Endothelial cell of umbilical vein (primary cell): Measurements from ENCODE around the gene LLPH. TPM values are rescaled to one million over a fixed set of nuclear protein-coding genes. Genes with fewer than 3 reads are reported as not detected.

Source experiments
- BruUV-seq: library from RNA; stranded (reverse); fragments of 400-500 nt; replicated peaks from 2 replicates; lab custom pipeline; 2021; lab: Mats Ljungman, UMichigan
- CTCF ChIA-PET: fragments of 300-600, 350-600 bp; sonication (Branson Sonifier 250); formaldehyde crosslinking; loops from one replicate; lab custom pipeline; 2021; ENCODE audit warnings: antibody characterized with exemption, inconsistent platforms; lab: Charles Lee
- POLR2A ChIA-PET: fragments of 300-600, 350-600 bp; sonication (Branson Sonifier 250); formaldehyde crosslinking; loops from one replicate; lab custom pipeline; 2021; ENCODE audit warnings: antibody characterized with exemption, inconsistent platforms; lab: Charles Lee
- DNase-seq: peaks from one replicate; pipeline ENCODE4 v3.0.0-alpha.2; 2011; ENCODE audit warnings: low read depth, low spot score
- FAIRE-seq: peaks from 2 replicates; lab custom pipeline; 2011; peaks lifted over from hg19 to GRCh38; lab: Jason Lieb, UNC
- H2AFZ ChIP-seq: 2 replicates; pipeline ENCODE4 v1.6.0; 2012; ENCODE audit warnings: low read depth, low read length, control low read depth, inconsistent platforms
- H3K27ac ChIP-seq: 2 replicates; pipeline ENCODE4 v1.5.1; 2011; ENCODE audit warnings: low read depth, mild to moderate bottlenecking, control low read depth, low read length, moderate library complexity; ENCODE audit not compliant: insufficient read depth
- H3K27me3 ChIP-seq, 2 experiments: 2 replicates each; pipeline versions ENCODE4 v1.6.0 to v1.6.1; 2011; ENCODE audit warnings: low read length in 2 of 2, mixed read lengths in 1 of 2; ENCODE audit not compliant: control insufficient read depth in 2 of 2, insufficient read depth in 2 of 2
- H3K36me3 ChIP-seq, 2 experiments: 2 replicates in 1 of 2; 3 replicates in 1 of 2; pipeline ENCODE4 v1.5.1; 2011; ENCODE audit warnings: low read length in 2 of 2, mild to moderate bottlenecking in 1 of 2, moderate library complexity in 1 of 2; ENCODE audit not compliant: control insufficient read depth in 2 of 2, insufficient read depth in 2 of 2; ENCODE audit errors: extremely low read depth in 1 of 2
- H3K4me1 ChIP-seq: 3 replicates; pipeline ENCODE4 v1.5.1; 2011; ENCODE audit warnings: mild to moderate bottlenecking, low read length; ENCODE audit not compliant: control insufficient read depth, insufficient read depth; ENCODE audit errors: extremely low read depth
- H3K4me2 ChIP-seq: 2 replicates; pipeline ENCODE4 v1.6.1; 2011; ENCODE audit warnings: low read length, control low read depth, mixed read lengths; ENCODE audit not compliant: insufficient read depth
- H3K4me3 ChIP-seq, 3 experiments: fragments of 200-600 bp in 1 of 3; sonication (generic), shearing (Covaris generic) in 1 of 3; replicated peaks in 1 of 3; 2 replicates each; pipeline ENCODE4 v1.5.1; 2011 to 2016; ENCODE audit warnings: control low read depth in 3 of 3, low read length in 3 of 3, mild to moderate bottlenecking in 2 of 3, inconsistent platforms in 1 of 3, low read depth in 1 of 3, moderate library complexity in 1 of 3; ENCODE audit not compliant: insufficient read depth in 1 of 3
- H3K79me2 ChIP-seq: 2 replicates; pipeline ENCODE4 v1.6.0; 2012; ENCODE audit warnings: low read length, inconsistent platforms; ENCODE audit not compliant: control insufficient read depth, insufficient read depth
- H3K9ac ChIP-seq: replicated peaks from 2 replicates; pipeline ENCODE3; 2011; ENCODE audit warnings: low read length, control low read depth; ENCODE audit not compliant: insufficient read depth; ENCODE audit errors: extremely low read depth
- H3K9me1 ChIP-seq: replicated peaks from 3 replicates; pipeline ENCODE4 v1.6.0; 2011; ENCODE audit warnings: mild to moderate bottlenecking, low read length; ENCODE audit not compliant: control insufficient read depth, insufficient read depth; ENCODE audit errors: extremely low read depth
- H3K9me3 ChIP-seq: replicated peaks from 2 replicates; pipeline ENCODE4 v1.5.1; 2012; ENCODE audit warnings: low read length, inconsistent platforms; ENCODE audit not compliant: control insufficient read depth, insufficient read depth
- H4K20me1 ChIP-seq: replicated peaks from 2 replicates; pipeline ENCODE3; 2011; ENCODE audit warnings: mild to moderate bottlenecking, low read length; ENCODE audit not compliant: control insufficient read depth, insufficient read depth; ENCODE audit errors: extremely low read depth
- CTCF ChIP-seq, 2 donors: IDR thresholded peaks; 1 replicate in 1 of 2; 2 replicates in 1 of 2; pipeline ENCODE4 v1.5.1; 2011; ENCODE audit warnings: low read length in 2 of 2, mild to moderate bottlenecking in 2 of 2, moderate library complexity in 2 of 2, control low read depth in 1 of 2, inconsistent platforms in 1 of 2, low read depth in 1 of 2; ENCODE audit not compliant: insufficient read depth in 1 of 2; ENCODE audit errors: extremely low read depth in 1 of 2
- EZH2 ChIP-seq: IDR thresholded peaks from 2 replicates; pipeline ENCODE4 v1.6.1; 2012; ENCODE audit warnings: borderline replicate concordance, low read depth, mild to moderate bottlenecking, moderate library complexity, low read length, inconsistent platforms; ENCODE audit not compliant: severe bottlenecking
- FOS ChIP-seq: IDR thresholded peaks from 2 replicates; pipeline ENCODE4 v1.6.1; 2011; ENCODE audit warnings: mild to moderate bottlenecking, low read length, moderate library complexity, borderline replicate concordance; ENCODE audit not compliant: insufficient read depth
- GATA2 ChIP-seq: IDR thresholded peaks from 2 replicates; pipeline ENCODE4 v1.7.0; 2011; ENCODE audit warnings: low read depth, mild to moderate bottlenecking, moderate library complexity, mixed read lengths, low read length; ENCODE audit not compliant: insufficient read length, insufficient read depth
- JUN ChIP-seq: IDR thresholded peaks from 2 replicates; pipeline ENCODE4 v1.6.1; 2011; ENCODE audit warnings: borderline replicate concordance, low read depth; ENCODE audit not compliant: insufficient read length, insufficient read depth
- MAX ChIP-seq: IDR thresholded peaks from 2 replicates; pipeline ENCODE4 v1.6.1; 2011; ENCODE audit not compliant: insufficient read depth, insufficient read length
- MYC ChIP-seq: IDR thresholded peaks from one replicate; pipeline ENCODE4 v1.6.1; 2011; ENCODE audit warnings: mild to moderate bottlenecking, low read depth, low read length
- POLR2A ChIP-seq: IDR thresholded peaks from 2 replicates; pipeline ENCODE4 v1.6.1; 2012; ENCODE audit warnings: low read depth, mild to moderate bottlenecking, control low read depth, low read length
- dilution Hi-C: fragments of 300-500 bp; cut with MboI; formaldehyde crosslinking; loops from one replicate; pipeline ENCODE4 v1.15.0; 2019; ENCODE audit warnings: low sequenced_read_pairs; ENCODE audit not compliant: extremely low pct_ligation_motif_present
- intact Hi-C: fragments of 100-400 bp; cut with micrococcal nuclease; formaldehyde crosslinking; loops from one replicate; pipeline ENCODE4 v1.10.0; 2022
- polyA plus RNA-seq, 4 experiments: library from polyadenylated mRNA; depleted of rRNA in 3 of 4; stranded (reverse) in 3 of 4; unstranded in 1 of 4; fragments of >200 nt; gene quantifications; 2 replicates each; pipeline versions ENCODE4 v1.2.1 to v1.2.3, GENCODE V29; 2011 to 2012; ENCODE audit warnings: missing spikeins in 1 of 4
- total RNA-seq: library from RNA; stranded (reverse); gene quantifications from 2 replicates; pipeline ENCODE4 v1.2.3, GENCODE V29; 2021

Gene LLPH
- total and polyA plus RNA-seq, 2 donors (not counting 3 experiments of a cell fraction or from before 2014, with no cell fraction given), result 4.0 to 34.0 TPM

- Histone ChIP-seq H3K4me2 (no peak overlapping the region), H3K4me3 (no peak overlapping the region), H3K9ac (no peak overlapping the region), H3K9me1 (no peaks in the 10 kb centered on the region), H3K9me3 (no peaks in the 10 kb centered on the region), H3K4me1 (no peaks in the 10 kb centered on the region), H3K27ac (no peak overlapping the region), H3K36me3 (no peaks in the 10 kb centered on the region), H3K27me3 (no peaks in the 10 kb centered on the region), H3K79me2 (no peaks in the 10 kb centered on the region), H4K20me1 (no peaks in the 10 kb centered on the region), H2AFZ (no peak overlapping the region)
- ChIA-PET POLR2A (no interaction called here), CTCF (interaction anchor here (0.7 kb wide), 1 partner anchor 198 kb away, joined by 3 read pairs; no protein-coding TSS in a partner anchor)
- intact Hi-C loops, result no loop called here
- no peak for DNase-seq
- no TSS peak for BruUV-seq
- TF ChIP-seq POLR2A (no peak), CTCF (IDR thresholded peaks at IDR 0.05; ENCODE audit: extremely low read depth in 1 of 2, insufficient read depth in 1 of 2, low read depth in 1 of 2, low read length in 2 of 2) (no peak)
- no peak for FAIRE-seq
- dilution Hi-C loops, result no loop called here
These were observed 17.1 kb downstream of the LLPH start for GRCh38 chr12:66113471-66113870.

DNA sequence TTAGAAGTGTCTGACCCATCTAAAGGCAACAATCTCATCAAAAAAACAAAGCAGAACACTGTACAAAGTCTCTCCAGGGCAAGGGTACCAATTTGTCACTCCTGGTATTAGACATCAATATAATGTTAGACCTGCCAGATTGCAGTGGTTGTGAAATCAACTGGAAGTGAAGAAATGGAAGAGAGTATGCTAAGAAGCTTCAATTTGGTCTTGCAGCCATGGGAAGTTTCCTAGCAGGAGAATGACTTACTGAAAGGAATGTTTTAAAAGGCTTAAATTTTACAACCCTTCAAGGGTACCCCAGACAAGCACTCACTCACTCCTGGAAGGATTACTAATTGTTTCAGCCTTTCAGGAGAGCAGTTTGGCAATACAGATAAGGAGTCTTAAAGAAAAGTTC is 18.9 kb downstream of the LLPH start:
- no peak overlapping the region for H3K4me3 ChIP-seq
- H3K36me3 ChIP-seq, result no peaks in the 10 kb centered on the region
- H3K4me1 ChIP-seq, result peaks cover 2% of the 10 kb centered on the region
- H3K9me3 ChIP-seq, result no peaks in the 10 kb centered on the region
- H3K27ac ChIP-seq, result no peak overlapping the region
- H3K4me2 ChIP-seq, result no peak overlapping the region
- no peaks in the 10 kb centered on the region for H3K9me1 ChIP-seq
- no peaks in the 10 kb centered on the region for H3K79me2 ChIP-seq
- H3K9ac ChIP-seq, result no peak overlapping the region
- no peaks in the 10 kb centered on the region for H3K27me3 ChIP-seq
- dilution Hi-C loops (no loop called here), intact Hi-C loops (no loop called here)
- H4K20me1 ChIP-seq, result no peaks in the 10 kb centered on the region
- ChIA-PET CTCF (interaction anchor here (1.2 to 1.3 kb wide), 2 partner anchors 9 to 1316 kb away, joined by 3 read pairs; no protein-coding TSS in a partner anchor), POLR2A (no interaction called here)
- no peak overlapping the region for H2AFZ ChIP-seq
- BruUV-seq, result no TSS peak
- TF ChIP-seq FOS (no peak), EZH2 (no peak), MAX (no peak), MYC (no peak), GATA2 (no peak), JUN (no peak), CTCF (IDR thresholded peaks at IDR 0.05; ENCODE audit: extremely low read depth in 1 of 2, insufficient read depth in 1 of 2, low read depth in 1 of 2, low read length in 2 of 2) (no peak), POLR2A (no peak)
- DNase-seq, result no peak
- FAIRE-seq, result no peak
